Chondrocyte (in vitro differentiated cells): ENCODE measurements around the gene CHRND. TPM values are rescaled to one million over a fixed set of nuclear protein-coding genes. Genes with fewer than 3 reads are reported as not detected.
"Not testable (repeated sequence)": the region's sequence is repeated elsewhere in the genome, so short reads cannot be mapped to it uniquely, and the experiment has no call there.

ENCODE experiments used
- DNase-seq: peaks from one replicate; pipeline ENCODE4 v3.0.0; 2021; ENCODE audit warnings: mixed read lengths, low spot score
- H3K27ac Mint-ChIP-seq: one replicate; pipeline ENCODE4 v1.8.0; 2021; ENCODE audit warnings: mild to moderate bottlenecking, moderate library complexity, mixed read lengths; ENCODE audit not compliant: unreplicated experiment
- H3K27me3 Mint-ChIP-seq: 2 replicates; pipeline ENCODE4 v1.8.0; 2021; ENCODE audit warnings: low read depth, mixed read lengths
- H3K36me3 Mint-ChIP-seq: 2 replicates; pipeline ENCODE4 v1.8.0; 2021; ENCODE audit warnings: low read depth, mixed read lengths
- H3K4me1 Mint-ChIP-seq: 2 replicates; pipeline ENCODE4 v1.8.0; 2021; ENCODE audit warnings: low read depth, mild to moderate bottlenecking, mixed read lengths
- H3K4me3 Mint-ChIP-seq: one replicate; pipeline ENCODE4 v1.8.0; 2021; ENCODE audit warnings: mild to moderate bottlenecking, moderate library complexity, mixed read lengths; ENCODE audit not compliant: unreplicated experiment
- H3K9me3 Mint-ChIP-seq: 2 replicates; pipeline ENCODE4 v1.8.0; 2021; ENCODE audit warnings: low read depth, mixed read lengths
- total RNA-seq: library from RNA; stranded (reverse); gene quantifications from 3 replicates; pipeline ENCODE4 v1.2.1, GENCODE V29; 2021
- TF ChIP-seq, protein P1 (sequence below): fragments of 200-600 bp; sonication (generic); IDR thresholded peaks from 2 replicates; pipeline ENCODE4 v1.5.0; 2021; ENCODE audit warnings: antibody characterized with exemption, mild to moderate bottlenecking, moderate library complexity

The CHRND gene
- total RNA-seq, 1 donor from 2014 or later, result not detected

DNA sequence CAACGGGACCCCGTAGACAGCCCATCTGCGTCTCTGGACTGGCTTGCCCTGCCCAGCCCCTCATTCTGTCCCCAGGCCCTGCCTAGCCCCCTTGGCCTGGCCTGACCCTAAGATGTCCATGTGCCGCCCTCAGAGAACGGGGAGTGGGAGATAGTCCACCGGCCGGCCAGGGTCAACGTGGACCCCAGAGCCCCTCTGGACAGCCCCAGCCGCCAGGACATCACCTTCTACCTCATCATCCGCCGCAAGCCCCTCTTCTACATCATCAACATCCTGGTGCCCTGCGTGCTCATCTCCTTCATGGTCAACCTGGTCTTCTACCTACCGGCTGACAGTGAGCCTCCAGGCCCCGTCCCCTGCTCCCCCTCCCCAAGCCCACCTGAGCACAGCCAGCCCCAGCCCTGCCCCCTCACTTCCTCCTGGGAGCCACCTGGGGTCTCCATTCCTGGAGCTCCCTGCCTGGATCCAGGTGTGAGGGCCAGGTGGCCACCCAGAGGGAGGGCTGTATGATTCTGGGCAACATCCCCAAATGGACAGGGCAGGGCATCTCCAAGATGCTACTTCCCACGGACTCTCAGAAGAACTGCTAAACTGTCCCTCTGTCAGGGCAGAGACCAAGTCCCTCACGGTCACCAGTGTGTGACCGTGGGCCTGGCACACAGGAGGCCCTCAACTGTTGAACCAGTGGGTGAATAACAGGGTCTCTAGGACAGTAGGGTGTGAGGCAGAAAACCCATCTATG is 4.0 kb downstream of the CHRND start:
- Mint-ChIP-seq H3K4me3 (no peak overlapping the region), H3K27me3 (peaks cover 8% of the 10 kb centered on the region), H3K36me3 (no peaks in the 10 kb centered on the region), H3K4me1 (no peaks in the 10 kb centered on the region), H3K27ac (no peak overlapping the region), H3K9me3 (no peaks in the 10 kb centered on the region)
- TF ChIP-seq, protein P1, sequence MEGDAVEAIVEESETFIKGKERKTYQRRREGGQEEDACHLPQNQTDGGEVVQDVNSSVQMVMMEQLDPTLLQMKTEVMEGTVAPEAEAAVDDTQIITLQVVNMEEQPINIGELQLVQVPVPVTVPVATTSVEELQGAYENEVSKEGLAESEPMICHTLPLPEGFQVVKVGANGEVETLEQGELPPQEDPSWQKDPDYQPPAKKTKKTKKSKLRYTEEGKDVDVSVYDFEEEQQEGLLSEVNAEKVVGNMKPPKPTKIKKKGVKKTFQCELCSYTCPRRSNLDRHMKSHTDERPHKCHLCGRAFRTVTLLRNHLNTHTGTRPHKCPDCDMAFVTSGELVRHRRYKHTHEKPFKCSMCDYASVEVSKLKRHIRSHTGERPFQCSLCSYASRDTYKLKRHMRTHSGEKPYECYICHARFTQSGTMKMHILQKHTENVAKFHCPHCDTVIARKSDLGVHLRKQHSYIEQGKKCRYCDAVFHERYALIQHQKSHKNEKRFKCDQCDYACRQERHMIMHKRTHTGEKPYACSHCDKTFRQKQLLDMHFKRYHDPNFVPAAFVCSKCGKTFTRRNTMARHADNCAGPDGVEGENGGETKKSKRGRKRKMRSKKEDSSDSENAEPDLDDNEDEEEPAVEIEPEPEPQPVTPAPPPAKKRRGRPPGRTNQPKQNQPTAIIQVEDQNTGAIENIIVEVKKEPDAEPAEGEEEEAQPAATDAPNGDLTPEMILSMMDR, result no peak
- DNase-seq, result peak; percentile 79

GRCh38 chr2:232530626-232531260 is 4.8 kb downstream of the CHRND start:
- H3K36me3 Mint-ChIP-seq, result no peaks in the 10 kb centered on the region
- no peak overlapping the region for H3K27ac Mint-ChIP-seq
- peak; percentile 58 for DNase-seq

DNA sequence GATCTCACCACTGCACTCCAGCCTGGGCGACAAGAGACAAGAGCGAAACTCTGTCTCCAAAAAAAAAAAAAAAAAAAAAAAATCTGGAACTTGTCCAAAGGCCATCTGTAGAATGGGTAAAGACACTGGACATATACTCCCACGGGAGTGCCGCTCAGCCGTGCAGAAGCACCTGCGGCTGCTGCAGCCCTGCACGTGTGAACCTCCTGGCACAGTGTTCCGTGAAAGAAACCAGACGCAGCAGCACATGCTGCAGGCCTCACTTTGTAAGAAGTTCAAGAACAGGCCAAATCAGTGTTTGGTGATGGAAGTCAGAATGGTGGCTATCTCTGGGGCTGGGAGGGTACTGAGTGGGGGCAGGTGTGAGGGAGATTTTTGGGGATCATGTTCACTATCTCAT is 6.5 kb downstream of the CHRND start:
- no peak overlapping the region for H3K4me3 Mint-ChIP-seq

More at GRCh38 chr2:232530626-232531260, 4.8 kb downstream of the CHRND start:
- TF ChIP-seq, protein P1, result no peak
- peaks cover 8% of the 10 kb centered on the region for H3K27me3 Mint-ChIP-seq
- no peaks in the 10 kb centered on the region for H3K9me3 Mint-ChIP-seq
- no peaks in the 10 kb centered on the region for H3K4me1 Mint-ChIP-seq
- no peak overlapping the region for H3K4me3 Mint-ChIP-seq

GRCh38 chr2:232532821-232533220 is 6.9 kb downstream of the CHRND start:
- H3K4me1 Mint-ChIP-seq, H3K4me3 Mint-ChIP-seq, H3K36me3 Mint-ChIP-seq, H3K9me3 Mint-ChIP-seq, H3K27ac Mint-ChIP-seq, H3K27me3 Mint-ChIP-seq: not testable (repeated sequence)
- DNase-seq, result peak; percentile 44

More for the DNA sequence above, 6.5 kb downstream of the CHRND start:
- DNase-seq, result peak; percentile 36
- peaks cover 6% of the 10 kb centered on the region for H3K9me3 Mint-ChIP-seq
- H3K27ac Mint-ChIP-seq, result no peak overlapping the region
- TF ChIP-seq, protein P1, result no peak
- H3K36me3 Mint-ChIP-seq, result no peaks in the 10 kb centered on the region
- peaks cover 8% of the 10 kb centered on the region for H3K27me3 Mint-ChIP-seq
- H3K4me1 Mint-ChIP-seq, result no peaks in the 10 kb centered on the region

GRCh38 chr2:232533944-232534710 is 8.2 kb downstream of the CHRND start:
- TF ChIP-seq, protein P1, result no peak
- Mint-ChIP-seq H3K27me3 (no peaks in the 10 kb centered on the region), H3K9me3 (peaks cover 6% of the 10 kb centered on the region), H3K27ac (no peak overlapping the region), H3K4me1 (no peaks in the 10 kb centered on the region), H3K4me3 (no peak overlapping the region), H3K36me3 (no peaks in the 10 kb centered on the region)
- peak; percentile 63 for DNase-seq
